RWPE1 (cell line): ENCODE results near the gene CD81.

Experiments used
- CTCF ChIA-PET: fragments of 350-600 bp; sonication (Branson Sonifier 250); formaldehyde crosslinking; extraction: SDS; loops from one replicate; lab custom pipeline; 2021; lab: Yijun Ruan, JAX
- POLR2A ChIA-PET: fragments of 400-600 bp; formaldehyde crosslinking; extraction: SDS; loops from one replicate; lab custom pipeline; 2020; ENCODE audit warnings: antibody characterized with exemption; ENCODE audit not compliant: low non-redundant PET; lab: Yijun Ruan, JAX
- DNase-seq: peaks from one replicate; pipeline ENCODE4 v3.0.0; 2012; ENCODE audit warnings: low spot score
- H3K27ac ChIP-seq: fragments of 450-650 bp; 2 replicates; pipeline ENCODE4 v1.5.1; 2017
- TF ChIP-seq, protein P1 (sequence below): fragments of 450-650 bp; conservative IDR thresholded peaks from 2 replicates; pipeline ENCODE4 v1.5.1; 2017; ENCODE audit warnings: low read depth, mild to moderate bottlenecking

CD81 gene

GRCh38 chr11:2422461-2423156 is 45.5 kb downstream of the CD81 start:
- TF ChIP-seq, protein P1, sequence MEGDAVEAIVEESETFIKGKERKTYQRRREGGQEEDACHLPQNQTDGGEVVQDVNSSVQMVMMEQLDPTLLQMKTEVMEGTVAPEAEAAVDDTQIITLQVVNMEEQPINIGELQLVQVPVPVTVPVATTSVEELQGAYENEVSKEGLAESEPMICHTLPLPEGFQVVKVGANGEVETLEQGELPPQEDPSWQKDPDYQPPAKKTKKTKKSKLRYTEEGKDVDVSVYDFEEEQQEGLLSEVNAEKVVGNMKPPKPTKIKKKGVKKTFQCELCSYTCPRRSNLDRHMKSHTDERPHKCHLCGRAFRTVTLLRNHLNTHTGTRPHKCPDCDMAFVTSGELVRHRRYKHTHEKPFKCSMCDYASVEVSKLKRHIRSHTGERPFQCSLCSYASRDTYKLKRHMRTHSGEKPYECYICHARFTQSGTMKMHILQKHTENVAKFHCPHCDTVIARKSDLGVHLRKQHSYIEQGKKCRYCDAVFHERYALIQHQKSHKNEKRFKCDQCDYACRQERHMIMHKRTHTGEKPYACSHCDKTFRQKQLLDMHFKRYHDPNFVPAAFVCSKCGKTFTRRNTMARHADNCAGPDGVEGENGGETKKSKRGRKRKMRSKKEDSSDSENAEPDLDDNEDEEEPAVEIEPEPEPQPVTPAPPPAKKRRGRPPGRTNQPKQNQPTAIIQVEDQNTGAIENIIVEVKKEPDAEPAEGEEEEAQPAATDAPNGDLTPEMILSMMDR, result no peak

GRCh38 chr11:2423157-2424025 is 46.3 kb downstream of the CD81 start:
- CTCF ChIA-PET, result interaction anchor here (0.7 to 1.7 kb wide), 3 partner anchors 119 to 124 kb away, joined by 3 to 6 read pairs (median 5); no protein-coding TSS in a partner anchor
- no peak for DNase-seq
- POLR2A ChIA-PET, result no interaction called here
- TF ChIP-seq, protein P1, result no peak
- no peak overlapping the region for H3K27ac ChIP-seq

More at GRCh38 chr11:2422461-2423156, 45.5 kb downstream of the CD81 start:
- ChIA-PET POLR2A (no interaction called here), CTCF (interaction anchor here (1.0 to 1.7 kb wide), 2 partner anchors 118 to 123 kb away, joined by 5 to 6 read pairs; no protein-coding TSS in a partner anchor)
- H3K27ac ChIP-seq, result no peak overlapping the region
- no peak for DNase-seq

GRCh38 chr11:2424811-2425495 is 47.8 kb downstream of the CD81 start:
- POLR2A ChIA-PET, result no interaction called here
- no peak for DNase-seq
- H3K27ac ChIP-seq, result no peak overlapping the region
- CTCF ChIA-PET, result interaction anchor here (0.5 to 4.0 kb wide), 4 partner anchors 107 to 555 kb away, joined by 3 to 41 read pairs (median 5); no protein-coding TSS in a partner anchor
- TF ChIP-seq, protein P1, result no peak

- TF ChIP-seq, protein P1, result no peak
- CTCF ChIA-PET, result interaction anchor here (0.5 to 4.0 kb wide), 4 partner anchors 107 to 555 kb away, joined by 3 to 41 read pairs (median 5); no protein-coding TSS in a partner anchor
- no peak overlapping the region for H3K27ac ChIP-seq
- POLR2A ChIA-PET, result no interaction called here
- DNase-seq, result no peak
These were observed 48.4 kb downstream of the CD81 start for GRCh38 chr11:2425506-2425905.

- ChIA-PET CTCF (interaction anchor here (1.3 to 4.0 kb wide), 2 partner anchors 106 to 462 kb away, joined by 7 to 41 read pairs; no protein-coding TSS in a partner anchor), POLR2A (no interaction called here)
- TF ChIP-seq, protein P1, result no peak
- no peak for DNase-seq
- H3K27ac ChIP-seq, result no peak overlapping the region
These were observed 49.1 kb downstream of the CD81 start for GRCh38 chr11:2426221-2426620.
